ENCODE data around the gene TIAL1.

DNA sequence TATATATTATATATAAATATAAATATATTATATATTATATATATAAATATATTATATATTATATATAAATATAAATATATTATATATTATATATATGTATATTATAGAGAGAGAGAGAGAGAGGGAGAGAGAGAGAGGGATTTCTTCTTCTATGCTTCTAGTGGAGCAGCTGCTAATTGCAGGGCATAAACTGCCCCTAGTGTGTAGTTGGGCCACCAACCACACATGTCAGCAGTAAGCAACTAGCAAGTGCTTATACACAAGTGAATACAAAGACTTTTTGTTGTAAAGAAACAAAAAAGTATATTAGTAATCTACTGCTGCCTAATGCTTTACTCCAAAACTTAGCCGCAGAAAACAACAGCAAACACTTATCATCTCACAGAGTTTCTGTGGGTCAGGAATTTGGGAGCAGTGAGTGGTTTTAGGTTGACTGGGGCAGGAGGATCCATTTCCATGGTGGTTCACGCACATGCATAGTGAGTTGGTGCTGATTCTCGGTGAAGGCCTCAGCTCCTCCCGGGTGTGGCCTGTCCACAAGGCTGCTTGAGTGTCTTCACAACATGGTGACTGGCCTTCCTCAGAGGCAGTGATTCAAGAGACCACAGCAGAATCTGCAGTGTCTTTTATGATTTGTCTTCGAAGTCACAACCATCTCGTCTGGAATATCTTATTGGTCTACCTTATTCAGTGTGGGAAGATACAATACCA lies 29.0 kb upstream of the TIAL1 start:
- TF ChIP-seq, protein P1, sequence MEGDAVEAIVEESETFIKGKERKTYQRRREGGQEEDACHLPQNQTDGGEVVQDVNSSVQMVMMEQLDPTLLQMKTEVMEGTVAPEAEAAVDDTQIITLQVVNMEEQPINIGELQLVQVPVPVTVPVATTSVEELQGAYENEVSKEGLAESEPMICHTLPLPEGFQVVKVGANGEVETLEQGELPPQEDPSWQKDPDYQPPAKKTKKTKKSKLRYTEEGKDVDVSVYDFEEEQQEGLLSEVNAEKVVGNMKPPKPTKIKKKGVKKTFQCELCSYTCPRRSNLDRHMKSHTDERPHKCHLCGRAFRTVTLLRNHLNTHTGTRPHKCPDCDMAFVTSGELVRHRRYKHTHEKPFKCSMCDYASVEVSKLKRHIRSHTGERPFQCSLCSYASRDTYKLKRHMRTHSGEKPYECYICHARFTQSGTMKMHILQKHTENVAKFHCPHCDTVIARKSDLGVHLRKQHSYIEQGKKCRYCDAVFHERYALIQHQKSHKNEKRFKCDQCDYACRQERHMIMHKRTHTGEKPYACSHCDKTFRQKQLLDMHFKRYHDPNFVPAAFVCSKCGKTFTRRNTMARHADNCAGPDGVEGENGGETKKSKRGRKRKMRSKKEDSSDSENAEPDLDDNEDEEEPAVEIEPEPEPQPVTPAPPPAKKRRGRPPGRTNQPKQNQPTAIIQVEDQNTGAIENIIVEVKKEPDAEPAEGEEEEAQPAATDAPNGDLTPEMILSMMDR (IDR thresholded peaks at IDR 0.05), result no peak
- no peak for TF ChIP-seq POLR2A (IDR thresholded peaks at IDR 0.05)
